Measurements from ENCODE around the gene ZNF605.
"Not testable (repeated sequence)": the region's sequence is repeated elsewhere in the genome, so short reads cannot be mapped to it uniquely, and the experiment has no call there.

The ZNF605 gene

GRCh38 chr12:132948146-132949066 is 7.7 kb downstream of the ZNF605 start:
- no peak for DNase-seq (ENCODE audit: low read depth)

DNA sequence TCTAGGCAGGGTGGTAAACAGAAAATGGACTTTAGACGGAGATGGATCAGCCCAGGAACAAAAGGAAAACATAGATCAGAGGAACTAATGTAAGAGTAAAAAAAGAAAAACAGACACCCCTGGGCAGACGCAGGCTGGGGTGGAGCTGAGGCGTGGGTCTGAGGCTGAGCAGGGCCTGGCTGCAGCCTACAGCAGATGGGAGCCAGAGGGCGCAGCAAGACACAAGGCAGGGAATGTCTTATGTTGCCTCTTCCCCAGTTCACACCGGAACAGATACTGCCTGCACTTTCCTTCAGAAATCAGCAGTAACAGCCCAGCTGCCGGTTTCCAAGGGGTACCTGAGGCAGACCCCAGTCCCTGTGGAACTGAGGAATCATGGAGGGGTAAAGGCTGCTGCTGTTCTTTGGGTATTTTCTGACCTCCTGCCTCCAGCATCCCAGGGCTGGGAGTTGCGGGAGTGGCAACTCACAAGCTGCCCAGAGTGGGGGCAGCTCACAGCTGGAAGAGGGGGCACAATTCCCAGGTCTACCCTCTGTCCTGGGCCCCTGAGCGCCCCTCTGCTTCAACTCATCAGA is 9.8 kb downstream of the ZNF605 start:
- DNase-seq (ENCODE audit: low read depth): no peak

DNA sequence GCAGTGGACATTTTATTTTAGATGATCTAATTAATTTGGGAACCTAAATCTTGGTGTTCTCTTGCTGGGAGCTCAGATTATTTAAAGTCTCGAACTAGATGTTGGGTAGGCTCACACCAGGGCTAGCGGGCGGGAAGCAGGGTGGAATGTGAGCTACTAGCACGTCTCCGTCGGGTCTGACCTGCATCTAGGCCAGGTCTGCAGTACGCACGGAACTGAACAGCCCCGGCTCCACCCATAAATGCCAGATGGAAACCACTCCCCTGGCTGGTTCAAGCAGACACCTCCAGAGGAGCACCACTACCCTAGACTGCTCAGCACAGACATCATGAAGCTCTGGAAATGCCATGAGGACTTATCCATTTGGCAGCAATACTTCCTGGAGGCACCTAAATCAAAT is 10.3 kb downstream of the ZNF605 start:
- DNase-seq (ENCODE audit: low read depth): no peak

DNA sequence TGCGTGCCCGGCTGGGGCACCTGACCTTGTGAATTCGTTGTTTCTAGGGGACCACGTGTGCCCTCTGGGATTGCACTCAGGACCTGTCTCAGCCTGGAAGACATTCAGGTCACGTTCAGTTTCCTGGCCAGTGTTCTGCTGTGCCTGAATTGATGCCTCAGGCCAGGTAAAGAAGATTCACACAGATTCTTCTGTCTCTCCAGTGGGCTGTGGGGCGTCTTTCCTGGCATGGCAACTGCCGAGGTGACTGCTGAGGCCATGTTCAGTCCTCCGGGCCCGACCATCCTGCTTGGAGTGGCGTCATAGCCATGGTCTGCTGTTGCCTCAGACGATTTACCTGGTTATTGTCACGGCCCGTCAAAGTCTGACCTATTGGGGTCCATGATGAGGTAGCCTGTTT is 13.5 kb downstream of the ZNF605 start:
- no peak for DNase-seq (ENCODE audit: low read depth)

GRCh38 chr12:132941336-132941954 is 14.7 kb downstream of the ZNF605 start:
- no peak for DNase-seq (ENCODE audit: low read depth)

- no peak for DNase-seq (ENCODE audit: low read depth)
Observed at GRCh38 chr12:132940071-132940719, 15.9 kb downstream of the ZNF605 start.

DNA sequence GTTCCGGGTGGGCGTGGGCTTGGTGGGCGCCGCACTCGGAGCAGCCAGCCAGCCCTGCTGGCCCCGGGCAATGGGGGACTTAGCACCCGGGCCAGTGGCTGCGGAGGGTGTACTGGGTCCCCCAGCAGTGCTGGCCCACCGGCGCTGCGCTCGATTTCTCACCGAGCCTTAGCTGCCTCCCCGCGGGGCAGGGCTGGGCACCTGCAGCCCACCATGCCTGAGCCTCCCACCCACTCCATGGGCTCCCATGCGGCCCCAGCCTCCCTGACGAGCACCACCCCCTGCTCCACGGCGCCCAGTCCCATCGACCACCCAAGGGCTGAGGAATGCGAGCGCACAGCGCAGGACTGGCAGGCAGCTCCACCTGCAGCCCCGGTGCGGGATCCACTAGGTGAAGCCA is 17.3 kb downstream of the ZNF605 start:
- DNase-seq (ENCODE audit: low read depth): not testable (repeated sequence)

DNA sequence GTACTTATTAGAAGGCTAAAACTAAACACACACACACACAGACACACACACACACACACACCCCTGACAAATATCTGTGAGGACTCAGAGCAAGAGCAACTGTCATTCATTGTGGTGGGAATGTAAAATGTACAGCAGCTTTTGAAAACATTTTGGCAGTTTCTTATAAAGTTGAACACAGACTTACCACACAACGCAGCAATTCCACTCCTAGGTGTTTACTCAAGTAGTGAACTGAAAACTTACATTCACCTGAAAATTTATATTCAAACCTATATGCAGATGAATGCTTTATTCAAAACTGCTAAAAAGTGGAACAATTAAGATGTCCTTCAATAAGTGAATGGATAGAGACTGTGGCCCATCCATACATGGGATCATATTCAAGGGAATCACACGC is 18.6 kb downstream of the ZNF605 start:
- no peak for DNase-seq (ENCODE audit: low read depth)

DNA sequence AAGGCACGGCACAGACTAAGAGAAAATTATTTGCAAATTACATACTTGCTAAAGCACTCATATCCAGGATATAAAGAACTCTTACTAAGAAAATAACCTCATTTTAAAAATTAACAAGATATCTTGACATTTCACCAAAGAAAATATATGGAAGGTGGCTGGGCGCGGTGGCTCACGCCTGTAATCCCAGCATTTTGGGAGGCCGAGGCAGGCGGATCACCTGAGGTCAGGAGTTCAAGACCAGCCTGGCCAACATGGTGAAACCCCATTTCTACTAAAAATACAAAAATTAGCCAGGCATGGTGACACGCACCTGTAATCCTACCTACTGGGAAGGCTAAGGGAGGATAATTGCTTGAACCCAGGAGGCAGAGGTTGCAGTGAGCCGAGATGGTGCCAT is 19.2 kb downstream of the ZNF605 start:
- DNase-seq (ENCODE audit: low read depth): not testable (repeated sequence)

DNA sequence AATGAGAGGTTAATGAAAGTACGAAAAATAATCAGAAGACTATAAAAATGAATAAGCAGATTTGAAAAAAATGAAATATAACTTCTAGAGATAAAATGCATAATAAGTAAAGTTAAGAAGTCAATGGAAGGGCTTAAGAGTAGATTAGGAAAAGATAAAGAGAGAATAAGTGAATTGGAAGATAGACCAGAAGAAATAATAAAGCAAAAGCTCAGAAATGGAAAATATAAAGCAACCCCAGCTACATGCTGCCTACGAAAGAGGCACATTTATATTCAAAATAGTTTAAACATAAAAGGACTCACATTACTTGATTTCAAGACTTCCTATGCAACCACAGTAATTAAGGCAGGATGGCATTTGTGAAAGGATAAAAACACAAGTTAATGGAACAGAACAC is 19.9 kb downstream of the ZNF605 start:
- no peak for DNase-seq (ENCODE audit: low read depth)

- no peak for DNase-seq (ENCODE audit: low read depth)
Observed at GRCh38 chr12:132926415-132926833, 29.7 kb downstream of the ZNF605 start.

- DNase-seq (ENCODE audit: low read depth): no peak
Observed at GRCh38 chr12:132925597-132926414, 30.3 kb downstream of the ZNF605 start.

DNA sequence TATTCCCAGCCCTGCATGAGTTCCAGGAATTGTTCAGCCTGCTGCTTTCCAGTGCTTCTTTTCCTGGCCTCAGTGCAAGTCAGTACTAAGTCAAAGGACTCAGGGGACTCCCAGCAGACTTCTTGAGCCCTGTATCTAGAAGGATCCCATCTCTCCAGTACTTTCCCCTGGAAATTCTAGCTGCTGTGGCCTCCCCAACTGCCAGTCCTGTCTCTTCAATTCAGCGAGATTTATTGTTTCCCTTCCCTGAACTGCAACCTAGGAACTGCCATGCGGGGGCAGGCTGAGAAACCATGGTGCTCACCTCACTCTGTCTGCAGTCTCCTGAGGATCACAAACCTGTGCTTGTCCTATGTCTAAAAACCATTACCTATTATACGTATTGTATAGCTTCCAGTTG is 31.8 kb downstream of the ZNF605 start:
- no peak for DNase-seq (ENCODE audit: low read depth)

GRCh38 chr12:132923356-132923909 is 32.7 kb downstream of the ZNF605 start:
- no peak for DNase-seq (ENCODE audit: low read depth)

DNA sequence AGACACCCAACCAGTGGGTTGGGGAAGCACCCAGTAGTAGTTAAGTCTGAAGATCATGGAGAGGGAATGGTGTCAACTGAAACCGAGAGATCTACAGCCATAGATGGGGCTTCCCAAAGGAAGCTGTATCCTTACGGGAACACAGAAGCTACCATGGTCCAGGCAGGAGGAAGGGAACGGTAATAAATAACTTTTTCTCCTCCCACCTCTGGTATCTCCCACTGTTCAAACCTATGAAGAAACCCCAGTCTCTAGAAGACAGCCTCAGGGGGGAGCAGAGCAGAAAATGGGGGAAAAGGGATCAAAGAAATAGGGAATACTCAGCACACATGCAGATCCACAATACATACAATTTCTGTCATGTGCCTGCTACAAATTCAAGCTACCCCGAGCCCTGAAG is 33.4 kb downstream of the ZNF605 start:
- DNase-seq (ENCODE audit: low read depth): no peak

- no peak for DNase-seq (ENCODE audit: low read depth)
Observed at GRCh38 chr12:132921685-132922084, 34.4 kb downstream of the ZNF605 start.

DNA sequence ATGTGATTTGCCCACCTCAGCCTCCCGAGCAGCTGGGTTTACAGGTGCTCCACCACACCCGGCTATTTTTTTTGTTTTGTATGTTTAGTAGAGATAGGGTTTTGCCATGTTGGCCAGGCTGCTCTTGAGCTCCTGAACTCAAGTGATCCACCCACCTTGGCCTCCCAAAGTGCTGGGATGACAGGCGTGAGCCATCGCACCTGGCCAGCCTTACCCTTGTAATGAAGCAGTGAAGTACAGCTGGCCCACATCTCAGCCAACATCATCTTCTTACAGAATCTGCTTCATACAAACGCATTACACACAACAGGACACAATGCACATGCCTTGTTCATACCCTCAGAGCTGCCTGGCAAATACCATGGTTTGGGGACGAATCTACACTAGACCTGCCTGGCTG is 37.4 kb downstream of the ZNF605 start:
- no peak for DNase-seq (ENCODE audit: low read depth)

DNA sequence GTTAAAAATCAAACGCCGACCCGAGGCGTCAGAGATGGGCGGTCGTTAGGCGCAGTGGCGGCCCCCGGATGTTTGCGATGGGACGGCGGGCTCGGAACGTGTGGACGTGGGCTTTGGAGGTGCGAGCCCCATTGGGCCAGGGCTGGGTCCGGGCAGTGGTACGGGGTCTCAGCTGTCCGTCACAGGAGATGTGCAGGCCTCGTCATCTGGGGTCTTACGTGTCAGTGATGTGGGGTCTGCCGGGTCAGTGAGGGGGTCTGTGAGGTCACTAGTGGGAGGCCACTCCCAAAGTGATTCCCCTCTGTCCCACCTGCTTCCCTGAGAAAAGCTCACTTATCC is 47.1 kb downstream of the ZNF605 start:
- DNase-seq (ENCODE audit: low read depth): no peak

DNA sequence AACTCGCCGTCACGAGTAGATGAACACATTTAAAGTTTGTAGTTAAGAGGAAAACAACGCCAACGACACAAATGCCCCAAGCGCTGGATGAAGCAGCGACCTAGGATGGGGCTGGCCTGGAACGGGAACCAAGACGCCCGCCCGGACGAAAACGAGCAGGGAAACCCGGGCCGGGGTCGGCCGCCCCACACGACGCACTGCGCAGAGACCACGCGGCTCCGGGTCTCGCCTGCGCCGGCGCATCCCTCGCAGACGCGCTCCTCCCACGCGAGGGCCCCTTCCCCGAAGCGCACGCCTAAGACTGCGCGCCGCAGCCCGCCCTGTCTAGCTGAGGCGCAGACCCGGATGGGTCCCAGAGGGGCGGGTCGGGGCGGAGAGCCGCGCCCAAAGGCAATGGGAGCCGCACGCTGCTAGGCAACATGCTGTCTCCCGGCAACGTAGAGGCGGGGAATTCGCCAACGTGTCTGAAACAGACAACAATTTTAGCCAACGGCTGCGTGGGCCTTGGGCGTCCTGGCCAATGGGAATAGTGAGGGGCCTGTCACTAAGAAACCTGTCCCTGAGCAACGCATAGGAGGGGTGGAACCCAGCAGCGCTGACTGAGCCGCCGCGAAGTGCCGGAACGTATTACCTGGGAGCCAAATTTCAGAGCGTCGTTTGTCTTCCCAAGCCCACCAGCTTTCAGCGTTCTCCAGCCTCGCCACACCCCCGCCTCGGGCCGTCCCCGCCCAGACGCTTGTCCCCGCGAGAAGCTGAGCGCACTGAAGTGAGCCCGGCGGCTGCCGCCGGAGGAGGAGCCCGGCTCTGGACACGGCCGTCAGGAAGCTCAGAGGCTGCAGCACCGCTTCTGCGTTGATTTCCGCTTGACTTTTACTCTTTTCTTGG is 47.7 kb downstream of the ZNF605 start:
- DNase-seq (ENCODE audit: low read depth): peak; percentile 92

- DNase-seq (ENCODE audit: low read depth): not testable (repeated sequence)
Observed at GRCh38 chr12:132907789-132908144, 48.3 kb downstream of the ZNF605 start.

DNA sequence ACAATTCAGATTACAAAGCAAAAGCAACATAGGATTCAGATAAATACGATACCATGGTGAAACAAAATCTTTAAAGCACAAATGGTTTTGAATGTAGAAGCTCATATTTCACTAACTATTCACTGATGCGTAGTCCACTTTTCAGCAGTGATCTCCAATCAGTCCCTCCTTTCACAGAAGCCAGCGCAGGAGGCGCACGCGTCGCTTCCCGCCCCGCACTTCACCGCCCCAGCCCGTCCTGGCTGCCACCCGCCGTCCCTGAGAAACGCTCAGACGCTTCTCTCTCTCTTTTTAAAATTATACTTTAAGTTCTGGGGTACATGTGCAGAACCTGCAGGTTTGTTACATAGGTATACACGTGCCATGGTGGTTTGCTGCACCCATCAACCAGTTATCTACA is 48.9 kb downstream of the ZNF605 start:
- no peak for DNase-seq (ENCODE audit: low read depth)
